T-cell (primary cell): Measurements from ENCODE around the gene CBX6. TPM values are rescaled to one million over a fixed set of nuclear protein-coding genes. Genes with fewer than 3 reads are reported as not detected.

Source experiments
- ATAC-seq, 4 experiments: fragments of 200-7000 bp in 3 of 4; fragments of 150-1000 bp in 1 of 4; cut with Tn5 transposase; replicated peaks in 1 of 4; 1 replicate in 3 of 4; 2 replicates in 1 of 4; pipeline ENCODE4 v1.10.0; 2021; ENCODE audit warnings: moderate library complexity in 3 of 4, mild to moderate bottlenecking in 2 of 4, moderate number of reproducible peaks in 1 of 4
- CTCF ChIA-PET, 2 donors: fragments of 300-600 bp; sonication (Branson Sonifier 250); formaldehyde crosslinking; loops; one replicate each; lab custom pipeline; 2022; ENCODE audit warnings: antibody characterized with exemption in 2 of 2; lab: Charles Lee
- POLR2A ChIA-PET, 2 donors: fragments of 300-600 bp; sonication (Branson Sonifier 250); formaldehyde crosslinking; loops; one replicate each; lab custom pipeline; 2022; ENCODE audit warnings: antibody characterized with exemption in 2 of 2; lab: Charles Lee
- DNase-seq, 35 experiments: peaks; one replicate each; pipeline versions ENCODE4 v3.0.0 to v3.0.0-alpha.2; 2013 to 2023
- H3K27ac ChIP-seq: one replicate; pipeline ENCODE4 v1.5.1; 2013; ENCODE audit warnings: low read length
- H3K27me3 ChIP-seq, 2 experiments: replicated peaks in 1 of 2; 1 replicate in 1 of 2; 2 replicates in 1 of 2; pipeline versions ENCODE4 v1.6.1 to v1.7.0; 2013; ENCODE audit warnings: low read length in 1 of 2, mixed read lengths in 1 of 2; ENCODE audit not compliant: control insufficient read depth in 2 of 2, insufficient read depth in 2 of 2; ENCODE audit errors: extremely low read depth in 1 of 2
- H3K36me3 ChIP-seq, 2 donors: 1 replicate in 1 of 2; 2 replicates in 1 of 2; pipeline versions ENCODE4 v1.6.1 to v1.7.0; 2013; ENCODE audit warnings: low read length in 1 of 2; ENCODE audit not compliant: control insufficient read depth in 2 of 2, insufficient read depth in 1 of 2; ENCODE audit errors: extremely low read depth in 1 of 2
- H3K4me1 ChIP-seq, 2 experiments: 1 replicate in 1 of 2; 2 replicates in 1 of 2; pipeline versions ENCODE4 v1.6.1 to v1.7.0; 2013; ENCODE audit warnings: low read length in 2 of 2, mixed read lengths in 1 of 2; ENCODE audit not compliant: insufficient read depth in 2 of 2, control insufficient read depth in 1 of 2; ENCODE audit errors: extremely low read depth in 1 of 2
- H3K4me3 ChIP-seq, 2 donors: 1 replicate in 1 of 2; 2 replicates in 1 of 2; pipeline versions ENCODE4 v1.5.1 to v1.7.0; 2013; ENCODE audit warnings: mild to moderate bottlenecking in 2 of 2, low read length in 1 of 2, moderate library complexity in 1 of 2; ENCODE audit not compliant: control insufficient read depth in 1 of 2; ENCODE audit errors: extremely low read depth in 1 of 2
- H3K9me3 ChIP-seq: 2 replicates; pipeline ENCODE4 v1.7.0; 2013
- H3K27ac Mint-ChIP-seq, 2 donors: one replicate each; pipeline ENCODE4 v1.8.0; 2020 to 2021; ENCODE audit warnings: mild to moderate bottlenecking in 2 of 2, mixed read lengths in 2 of 2
- H3K27me3 Mint-ChIP-seq, 2 donors: one replicate each; pipeline ENCODE4 v1.8.0; 2021 to 2022; ENCODE audit warnings: mixed read lengths in 2 of 2
- H3K36me3 Mint-ChIP-seq: one replicate; pipeline ENCODE4 v1.8.0; 2021; ENCODE audit warnings: mixed read lengths
- H3K4me1 Mint-ChIP-seq, 3 donors: one replicate each; pipeline ENCODE4 v1.8.0; 2020 to 2022; ENCODE audit warnings: mixed read lengths in 3 of 3, mild to moderate bottlenecking in 1 of 3
- H3K4me3 Mint-ChIP-seq, 3 donors: one replicate each; pipeline ENCODE4 v1.8.0; 2020 to 2022; ENCODE audit warnings: mild to moderate bottlenecking in 3 of 3, mixed read lengths in 3 of 3, moderate library complexity in 3 of 3
- H3K9me3 Mint-ChIP-seq, 3 donors: one replicate each; pipeline ENCODE4 v1.8.0; 2020 to 2022; ENCODE audit warnings: mixed read lengths in 3 of 3
- WGBS: methylation state at CpG from one replicate; pipeline ENCODE4 v1.1.5; 2013; ENCODE audit warnings: missing lambda C conversion rate; ENCODE audit not compliant: insufficient coverage; 5-methylcytosine and 5-hydroxymethylcytosine counted together
- total RNA-seq, 35 experiments: library from RNA in 6 of 35; stranded (reverse) in 6 of 35; fragments of 120-200 nt in 1 of 35; gene quantifications; one replicate each; pipeline versions ENCODE4 v1.2.1 to v1.2.4 and lab custom pipeline; 2013 to 2026

The CBX6 gene
- total RNA-seq, 5 donors from 2014 or later (not counting 1 experiment from before 2014, with no cell fraction given), result 41.2 to 92.0 (median 87.1) TPM

GRCh38 chr22:38830026-38830844 lies 41.8 kb downstream of the CBX6 start:
- ChIA-PET POLR2A (interaction anchor here in 1 of 2 donors (0.6 kb wide), 1 partner anchor 714 kb away, joined by 14 read pairs; no protein-coding TSS in a partner anchor), CTCF (no interaction called here)
- no peak for ATAC-seq
- WGBS, result 77% methylated on average over 3 of the region's 17 CpGs
- no peaks in the 10 kb centered on the region for H3K36me3 ChIP-seq
- H3K27ac ChIP-seq, result no peak overlapping the region
- Mint-ChIP-seq H3K4me1 (no peaks in the 10 kb centered on the region), H3K27me3 (no peaks in the 10 kb centered on the region), H3K36me3 (no peaks in the 10 kb centered on the region), H3K27ac (no peak overlapping the region), H3K9me3 (no peaks in the 10 kb centered on the region), H3K4me3 (no peak overlapping the region)
- H3K27me3 ChIP-seq, result peaks cover 0 to 6% of the 10 kb centered on the region in 2 experiments
- H3K4me1 ChIP-seq, result no peaks in the 10 kb centered on the region
- H3K9me3 ChIP-seq, result no peaks in the 10 kb centered on the region
- DNase-seq, result no peak
- H3K4me3 ChIP-seq, result no peak overlapping the region

GRCh38 chr22:38829485-38829884 lies 42.5 kb downstream of the CBX6 start:
- no peaks in the 10 kb centered on the region for H3K36me3 ChIP-seq
- H3K27me3 ChIP-seq, result peaks cover 0 to 4% of the 10 kb centered on the region in 2 experiments
- no peaks in the 10 kb centered on the region for H3K4me1 ChIP-seq
- H3K4me3 ChIP-seq, result no peak overlapping the region
- Mint-ChIP-seq H3K27ac (no peak overlapping the region), H3K4me3 (no peak overlapping the region), H3K27me3 (no peaks in the 10 kb centered on the region), H3K36me3 (no peaks in the 10 kb centered on the region), H3K4me1 (no peaks in the 10 kb centered on the region), H3K9me3 (no peaks in the 10 kb centered on the region)
- H3K27ac ChIP-seq, result no peak overlapping the region
- H3K9me3 ChIP-seq, result no peaks in the 10 kb centered on the region
- no peak for DNase-seq
- 100% methylated on average over 3 of the region's 4 CpGs for WGBS
- POLR2A ChIA-PET, result no interaction called here
- ATAC-seq, result no peak
- CTCF ChIA-PET, result no interaction called here

GRCh38 chr22:38828616-38829205 lies 43.3 kb downstream of the CBX6 start:
- Mint-ChIP-seq H3K4me1 (no peaks in the 10 kb centered on the region), H3K36me3 (no peaks in the 10 kb centered on the region), H3K9me3 (peaks cover 0 to 3% (median 0%) of the 10 kb centered on the region in 3 donors), H3K27ac (no peak overlapping the region), H3K27me3 (no peaks in the 10 kb centered on the region), H3K4me3 (no peak overlapping the region)
- Histone ChIP-seq H3K9me3 (no peaks in the 10 kb centered on the region), H3K4me3 (no peak overlapping the region), H3K36me3 (no peaks in the 10 kb centered on the region), H3K4me1 (no peaks in the 10 kb centered on the region), H3K27me3 (peaks cover 0 to 4% of the 10 kb centered on the region in 2 experiments), H3K27ac (no peak overlapping the region)
- WGBS, result 83% methylated on average over 6 of the region's 10 CpGs
- ATAC-seq (no peak), DNase-seq (no peak)
- ChIA-PET CTCF (interaction anchor here in 1 of 2 donors (0.6 kb wide), 1 partner anchor 71 kb away, joined by 3 read pairs; no protein-coding TSS in a partner anchor), POLR2A (interaction anchor here in 1 of 2 donors (0.5 kb wide), 1 partner anchor 550 kb away, joined by 7 read pairs; no protein-coding TSS in a partner anchor)

GRCh38 chr22:38828191-38828590 lies 43.8 kb downstream of the CBX6 start:
- H3K36me3 ChIP-seq, result no peaks in the 10 kb centered on the region
- 75% methylated on average over 8 of the region's 11 CpGs for WGBS
- ChIA-PET CTCF (interaction anchor here in 1 of 2 donors (0.6 kb wide), 1 partner anchor 71 kb away, joined by 3 read pairs; no protein-coding TSS in a partner anchor), POLR2A (interaction anchor here in 1 of 2 donors (0.5 kb wide), 1 partner anchor 551 kb away, joined by 7 read pairs; no protein-coding TSS in a partner anchor)
- no peaks in the 10 kb centered on the region for H3K4me1 ChIP-seq
- Mint-ChIP-seq H3K9me3 (peaks cover 0 to 3% (median 0%) of the 10 kb centered on the region in 3 donors), H3K36me3 (peaks cover 2% of the 10 kb centered on the region), H3K4me1 (no peaks in the 10 kb centered on the region), H3K27me3 (no peaks in the 10 kb centered on the region), H3K4me3 (no peak overlapping the region), H3K27ac (no peak overlapping the region)
- H3K27ac ChIP-seq, result no peak overlapping the region
- peaks cover 0 to 4% of the 10 kb centered on the region in 2 experiments for H3K27me3 ChIP-seq
- ATAC-seq (no peak), DNase-seq (no peak)
- H3K9me3 ChIP-seq, result no peaks in the 10 kb centered on the region
- H3K4me3 ChIP-seq, result no peak overlapping the region

- peaks cover 0 to 4% of the 10 kb centered on the region in 2 experiments for H3K27me3 ChIP-seq
- no peaks in the 10 kb centered on the region for H3K9me3 ChIP-seq
- no peaks in the 10 kb centered on the region for H3K36me3 ChIP-seq
- POLR2A ChIA-PET, result no interaction called here
- no peaks in the 10 kb centered on the region for H3K4me1 ChIP-seq
- DNase-seq, result no peak
- peaks cover 2% of the 10 kb centered on the region for H3K36me3 Mint-ChIP-seq
- no peak overlapping the region for H3K27ac Mint-ChIP-seq
- no peak for ATAC-seq
- no peak overlapping the region for H3K4me3 ChIP-seq
- CTCF ChIA-PET, result no interaction called here
- H3K9me3 Mint-ChIP-seq, result peaks cover 0 to 3% (median 0%) of the 10 kb centered on the region in 3 donors
- H3K4me3 Mint-ChIP-seq, result no peak overlapping the region
- no peaks in the 10 kb centered on the region for H3K4me1 Mint-ChIP-seq
- no peak overlapping the region for H3K27ac ChIP-seq
- no peaks in the 10 kb centered on the region for H3K27me3 Mint-ChIP-seq
These were observed 44.5 kb downstream of the CBX6 start for GRCh38 chr22:38827510-38827909.

GRCh38 chr22:38826801-38827200 lies 45.2 kb downstream of the CBX6 start:
- H3K36me3 Mint-ChIP-seq, result peaks cover 2% of the 10 kb centered on the region
- no peak for ATAC-seq
- H3K27me3 Mint-ChIP-seq, result no peaks in the 10 kb centered on the region
- no peak overlapping the region for H3K27ac ChIP-seq
- H3K9me3 ChIP-seq, result no peaks in the 10 kb centered on the region
- H3K4me3 Mint-ChIP-seq, result no peak overlapping the region
- H3K4me3 ChIP-seq, result no peak overlapping the region
- no peaks in the 10 kb centered on the region for H3K36me3 ChIP-seq
- H3K4me1 ChIP-seq, result no peaks in the 10 kb centered on the region
- 100% methylated on average over 1 of the region's 5 CpGs for WGBS
- ChIA-PET CTCF (interaction anchor here in 1 of 2 donors (0.6 to 0.7 kb wide), 2 partner anchors 300 to 646 kb away, joined by 4 read pairs; no protein-coding TSS in a partner anchor), POLR2A (no interaction called here)
- H3K9me3 Mint-ChIP-seq, result peaks cover 0 to 3% (median 0%) of the 10 kb centered on the region in 3 donors
- no peaks in the 10 kb centered on the region for H3K4me1 Mint-ChIP-seq
- no peak overlapping the region for H3K27ac Mint-ChIP-seq
- DNase-seq, result no peak
- H3K27me3 ChIP-seq, result peaks cover 0 to 6% of the 10 kb centered on the region in 2 experiments
